Activated CD4-positive, alpha-beta memory T cell treated with anti-CD3 and anti-CD28 coated beads, Interleukin-2, amount 10 ng/mL, durations not matched to agents 7 days and 5 days (primary cell): Measurements from ENCODE around the gene TAF15. TPM values are rescaled to one million over a fixed set of nuclear protein-coding genes. Genes with fewer than 3 reads are reported as not detected.

Source experiments
- CTCF ChIA-PET: fragments of 350-600 bp; sonication (Branson Sonifier 250); formaldehyde crosslinking; loops from one replicate; lab custom pipeline; 2021; ENCODE audit warnings: antibody characterized with exemption, inconsistent platforms; lab: Charles Lee
- POLR2A ChIA-PET: fragments of 350-600 bp; sonication (Branson Sonifier 250); formaldehyde crosslinking; loops from one replicate; lab custom pipeline; 2021; ENCODE audit warnings: antibody characterized with exemption; lab: Charles Lee
- DNase-seq: peaks from one replicate; pipeline ENCODE4 v3.0.0-alpha.2; 2020
- H3K27ac Mint-ChIP-seq: one replicate; pipeline ENCODE4 v1.8.0; 2021; ENCODE audit warnings: mild to moderate bottlenecking, mixed read lengths
- H3K27me3 Mint-ChIP-seq: one replicate; pipeline ENCODE4 v1.8.0; 2021; ENCODE audit warnings: mixed read lengths
- H3K36me3 Mint-ChIP-seq: one replicate; pipeline ENCODE4 v1.8.0; 2021; ENCODE audit warnings: low read depth, mixed read lengths
- H3K4me1 Mint-ChIP-seq: one replicate; pipeline ENCODE4 v1.8.0; 2021; ENCODE audit warnings: mixed read lengths
- H3K4me3 Mint-ChIP-seq: one replicate; pipeline ENCODE4 v1.8.0; 2021; ENCODE audit warnings: mild to moderate bottlenecking, mixed read lengths
- H3K9me3 Mint-ChIP-seq: one replicate; pipeline ENCODE4 v1.8.0; 2021; ENCODE audit warnings: mixed read lengths
- total RNA-seq, 2 experiments: library from RNA; stranded (reverse); gene quantifications; one replicate each; pipeline ENCODE4 v1.2.3, GENCODE V29; 2021

Gene TAF15
- total RNA-seq, 2 experiments from 2014 or later: 244 to 252 TPM

DNA sequence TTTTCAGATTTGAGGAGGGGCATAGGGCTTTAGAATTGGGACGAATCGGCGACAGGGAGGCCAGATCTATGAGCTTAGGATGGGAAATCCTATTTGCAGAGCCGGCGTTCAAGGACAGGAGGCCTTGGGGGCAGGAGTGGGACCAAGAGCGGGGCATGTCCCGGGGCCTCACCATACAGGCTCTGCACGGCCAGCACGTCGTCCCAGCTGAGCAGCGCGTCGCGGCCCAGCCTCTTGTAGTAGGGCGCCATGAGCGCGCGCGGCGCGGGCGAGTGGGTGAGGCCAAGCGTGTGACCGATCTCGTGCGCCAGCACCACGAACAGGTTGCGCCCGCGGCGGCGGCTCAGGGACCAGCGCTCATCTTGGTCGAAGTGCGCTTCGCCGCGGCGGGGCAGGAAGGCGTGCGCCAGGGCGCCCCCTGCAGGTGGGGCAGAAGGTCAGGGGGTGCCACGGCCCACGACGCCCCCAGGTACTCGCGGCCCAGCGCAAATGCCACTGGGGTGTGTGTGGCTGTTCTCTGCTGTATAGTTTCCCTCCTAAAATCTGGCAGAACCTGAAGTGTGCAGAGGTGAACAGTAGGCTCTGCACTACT is 39.3 kb upstream of the TAF15 start:
- ChIA-PET CTCF (interaction anchor here (1.1 to 12.7 kb wide), 3 partner anchors 24 to 38 kb away, joined by 3 to 286 read pairs (median 3); partner anchors contain the start of gene TAF15), POLR2A (interaction anchor here (7.6 kb wide), 1 partner anchor 39 kb away, joined by 89 read pairs; the partner anchor contains the start of gene TAF15)
- H3K4me3 Mint-ChIP-seq: no peak overlapping the region
- peaks cover under 1% of the 10 kb centered on the region for H3K4me1 Mint-ChIP-seq
- no peaks in the 10 kb centered on the region for H3K9me3 Mint-ChIP-seq
- no peak for DNase-seq
- H3K27me3 Mint-ChIP-seq: peaks cover 11% of the 10 kb centered on the region
- H3K27ac Mint-ChIP-seq: no peak overlapping the region
- no peaks in the 10 kb centered on the region for H3K36me3 Mint-ChIP-seq

DNA sequence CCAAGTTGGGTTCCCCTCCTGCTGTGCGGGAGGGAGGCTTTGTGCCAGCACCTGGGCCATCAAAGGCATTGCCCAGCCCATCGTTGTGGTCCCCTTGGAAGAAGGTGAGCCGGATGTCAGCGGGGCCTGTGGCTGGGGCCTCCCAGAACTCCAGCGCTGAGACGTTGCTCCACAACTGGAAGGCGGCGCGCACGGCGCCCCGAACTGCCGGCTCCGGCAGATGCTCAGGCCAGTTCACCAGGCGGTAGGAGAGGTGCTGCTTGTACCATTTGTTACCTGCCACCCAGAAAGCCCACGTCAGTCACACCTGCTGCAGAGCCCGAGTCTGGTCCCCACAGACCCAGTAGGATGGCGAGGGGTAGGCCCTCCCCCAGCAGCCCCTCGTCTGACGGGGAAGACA is 36.2 kb upstream of the TAF15 start:
- Mint-ChIP-seq H3K36me3 (no peaks in the 10 kb centered on the region), H3K9me3 (no peaks in the 10 kb centered on the region), H3K4me1 (no peaks in the 10 kb centered on the region), H3K27ac (no peak overlapping the region), H3K4me3 (no peak overlapping the region), H3K27me3 (peaks cover 23% of the 10 kb centered on the region)
- ChIA-PET CTCF (interaction anchor here (1.5 kb wide), 1 partner anchor 8 kb away, joined by 7 read pairs; no protein-coding TSS in a partner anchor), POLR2A (no interaction called here)
- DNase-seq: no peak

DNA sequence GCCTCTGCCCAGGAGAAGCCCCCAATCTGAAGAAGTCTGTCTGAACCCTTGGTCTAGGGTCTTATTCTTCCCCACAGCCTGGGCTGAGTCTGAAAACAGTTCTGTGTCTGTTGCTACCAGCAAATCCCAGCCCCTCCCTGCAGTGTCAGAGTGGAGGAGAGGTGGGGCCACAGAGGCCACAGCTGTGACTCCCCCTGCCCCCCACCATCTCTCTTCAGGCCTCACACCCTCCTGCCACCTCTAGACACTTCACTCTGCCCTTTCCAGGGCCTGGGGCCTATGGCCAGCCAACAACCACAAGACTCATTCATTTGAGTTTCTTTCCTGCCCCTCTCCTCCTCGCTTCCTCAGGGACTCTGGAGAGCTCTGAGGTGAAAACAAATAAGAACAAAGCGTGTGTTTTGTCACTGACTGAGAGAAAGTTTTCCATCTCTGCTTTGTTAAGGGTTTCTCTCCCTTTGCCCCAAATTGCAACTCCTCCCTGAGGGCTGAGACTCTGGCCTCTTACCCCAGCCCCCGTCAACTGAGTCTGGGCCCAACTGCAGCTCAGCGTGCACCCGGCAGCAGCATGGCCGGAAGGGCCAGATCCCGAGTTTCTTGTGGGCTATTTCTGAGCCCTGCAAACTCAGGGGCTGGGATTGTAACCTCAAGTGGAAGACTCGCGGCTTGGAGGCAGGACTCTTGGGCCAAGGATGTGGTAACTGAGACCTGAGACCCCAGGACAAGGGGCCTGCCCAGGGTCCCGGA is 35.4 kb upstream of the TAF15 start:
- H3K27me3 Mint-ChIP-seq: peaks cover 29% of the 10 kb centered on the region
- H3K4me3 Mint-ChIP-seq: no peak overlapping the region
- H3K36me3 Mint-ChIP-seq: no peaks in the 10 kb centered on the region
- H3K9me3 Mint-ChIP-seq: no peaks in the 10 kb centered on the region
- ChIA-PET CTCF (interaction anchor here (1.5 kb wide), 1 partner anchor 9 kb away, joined by 7 read pairs; no protein-coding TSS in a partner anchor), POLR2A (interaction anchor here (1.1 kb wide), 1 partner anchor 35 kb away, joined by 3 read pairs; the partner anchor contains the start of gene TAF15)
- no peak for DNase-seq
- H3K4me1 Mint-ChIP-seq: no peaks in the 10 kb centered on the region
- no peak overlapping the region for H3K27ac Mint-ChIP-seq

DNA sequence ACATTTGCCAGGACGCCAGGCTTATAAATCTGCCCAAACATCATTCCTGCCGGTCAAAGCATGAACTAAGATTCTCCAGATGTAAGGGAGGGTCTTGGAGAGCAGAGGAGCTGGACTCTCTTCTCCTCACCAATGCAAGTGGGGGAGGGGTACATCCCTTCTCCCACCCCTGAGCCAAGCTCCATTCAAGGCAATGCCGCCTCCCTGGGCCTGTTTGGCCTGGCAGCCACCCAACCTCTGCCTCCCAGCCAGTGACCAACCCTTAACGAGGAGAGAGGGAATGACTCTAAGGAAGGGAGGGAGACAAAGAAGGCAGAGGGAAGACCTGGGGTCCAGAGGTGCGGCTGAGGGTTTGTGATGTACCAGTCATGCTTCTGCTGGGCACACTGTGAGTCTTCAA is 34.8 kb upstream of the TAF15 start:
- Mint-ChIP-seq H3K27ac (no peak overlapping the region), H3K4me1 (no peaks in the 10 kb centered on the region), H3K36me3 (no peaks in the 10 kb centered on the region), H3K9me3 (no peaks in the 10 kb centered on the region), H3K27me3 (peaks cover 31% of the 10 kb centered on the region), H3K4me3 (no peak overlapping the region)
- CTCF ChIA-PET: interaction anchor here (1.5 to 2.5 kb wide), 2 partner anchors 10 kb away, joined by 7 to 9 read pairs; no protein-coding TSS in a partner anchor
- POLR2A ChIA-PET: interaction anchor here (1.1 kb wide), 1 partner anchor 34 kb away, joined by 3 read pairs; the partner anchor contains the start of gene TAF15
- DNase-seq: no peak

DNA sequence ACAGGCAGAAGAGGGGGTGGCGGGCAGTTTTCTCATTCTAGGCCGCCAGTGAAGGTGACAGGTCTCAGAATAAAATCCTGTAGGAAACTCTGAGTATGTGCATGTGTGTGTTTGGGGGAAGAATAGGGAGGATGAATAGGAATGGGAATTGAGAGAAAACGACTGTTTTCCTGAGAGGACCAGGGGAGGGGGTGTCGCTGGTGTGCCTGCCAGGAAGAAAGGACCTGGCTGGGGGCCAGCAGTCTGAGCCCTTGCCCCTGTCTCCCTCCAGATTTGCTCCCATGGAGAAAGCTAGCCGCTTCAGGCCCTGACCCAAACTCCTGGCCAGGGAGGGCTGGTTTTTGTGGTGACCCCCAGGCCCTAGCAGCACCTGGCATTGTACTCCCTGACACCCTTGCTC is 34.2 kb upstream of the TAF15 start:
- no peaks in the 10 kb centered on the region for H3K4me1 Mint-ChIP-seq
- POLR2A ChIA-PET: no interaction called here
- H3K27me3 Mint-ChIP-seq: peaks cover 31% of the 10 kb centered on the region

DNA sequence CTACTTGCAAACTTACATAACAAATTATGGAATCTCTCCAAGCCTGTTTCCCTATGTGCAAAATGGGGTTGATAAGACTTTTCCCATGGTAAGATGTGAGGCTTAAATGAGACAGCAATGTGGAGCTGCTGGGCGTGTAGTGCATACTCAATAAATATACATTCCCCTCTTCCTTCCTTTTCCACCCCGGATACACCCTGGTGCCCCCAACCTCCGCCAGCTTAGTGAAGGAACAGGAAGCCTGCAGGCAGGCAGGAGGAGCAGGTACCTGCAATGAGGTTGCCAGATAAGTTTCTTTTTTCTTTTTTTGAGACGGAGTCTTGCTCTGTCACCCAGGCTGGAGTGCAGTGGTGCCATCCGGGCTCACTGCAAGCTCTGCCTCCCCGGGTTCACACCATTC is 33.7 kb upstream of the TAF15 start:
- no peak for DNase-seq
- Mint-ChIP-seq H3K9me3 (no peaks in the 10 kb centered on the region), H3K27me3 (peaks cover 31% of the 10 kb centered on the region), H3K27ac (no peak overlapping the region), H3K36me3 (no peaks in the 10 kb centered on the region), H3K4me3 (no peak overlapping the region), H3K4me1 (no peaks in the 10 kb centered on the region)
- ChIA-PET POLR2A (no interaction called here), CTCF (interaction anchor here (2.5 kb wide), 1 partner anchor 11 kb away, joined by 9 read pairs; no protein-coding TSS in a partner anchor)

More for the DNA sequence above, 34.2 kb upstream of the TAF15 start:
- H3K4me3 Mint-ChIP-seq: no peak overlapping the region
- no peak overlapping the region for H3K27ac Mint-ChIP-seq
- H3K36me3 Mint-ChIP-seq: no peaks in the 10 kb centered on the region
- CTCF ChIA-PET: interaction anchor here (2.5 kb wide), 1 partner anchor 11 kb away, joined by 9 read pairs; no protein-coding TSS in a partner anchor
- DNase-seq: no peak
- no peaks in the 10 kb centered on the region for H3K9me3 Mint-ChIP-seq

DNA sequence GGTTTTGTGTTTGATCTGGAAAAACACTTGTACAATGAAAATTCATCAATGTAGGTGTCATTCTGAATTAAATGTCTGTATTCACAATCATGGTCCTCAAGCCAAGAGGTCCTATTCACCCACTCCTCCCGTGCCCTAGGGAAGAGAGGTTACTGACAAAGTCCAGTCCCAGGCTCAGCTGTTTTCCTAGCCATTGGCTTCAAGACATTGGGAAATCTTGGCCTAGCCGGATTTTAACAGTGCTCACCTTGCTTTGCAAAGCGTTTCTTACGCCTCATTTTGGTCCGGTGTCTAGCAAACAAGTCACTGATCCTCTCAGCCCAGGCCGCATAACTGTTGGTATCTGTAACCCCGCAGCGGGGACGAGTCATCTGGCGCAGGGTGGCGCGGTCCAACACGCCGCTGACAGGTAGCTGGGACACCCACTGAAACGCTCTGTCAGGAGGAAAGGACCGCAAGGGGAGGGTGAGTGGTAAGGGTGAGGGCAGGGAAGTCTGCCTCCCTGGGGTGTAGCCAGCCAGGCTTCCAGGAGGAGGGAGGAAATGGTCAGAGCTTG is 30.6 kb upstream of the TAF15 start:
- ChIA-PET CTCF (no interaction called here), POLR2A (no interaction called here)
- Mint-ChIP-seq H3K36me3 (no peaks in the 10 kb centered on the region), H3K27me3 (peaks cover 34% of the 10 kb centered on the region), H3K9me3 (no peaks in the 10 kb centered on the region), H3K4me3 (no peak overlapping the region), H3K27ac (no peak overlapping the region), H3K4me1 (no peaks in the 10 kb centered on the region)
- no peak for DNase-seq

DNA sequence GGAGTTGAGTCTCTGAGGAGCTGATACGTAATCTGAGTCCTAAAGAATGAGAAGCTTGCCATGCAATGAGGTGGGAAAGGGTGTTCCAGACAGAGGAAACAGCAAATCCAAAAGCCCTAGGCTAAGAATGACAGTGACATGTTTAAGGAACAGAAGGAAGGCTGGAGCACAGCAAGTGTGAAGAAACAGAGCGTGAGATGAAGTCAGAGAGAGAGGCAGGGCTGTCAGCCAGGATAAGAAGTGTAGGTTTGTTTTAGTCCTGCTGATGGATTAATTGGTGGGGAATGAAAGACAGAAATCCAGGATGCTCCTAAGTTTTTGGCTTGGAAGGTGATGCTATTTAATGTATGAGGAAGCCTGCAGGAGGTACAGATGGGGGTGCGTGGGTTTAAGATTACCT is 28.3 kb upstream of the TAF15 start:
- H3K27ac Mint-ChIP-seq: no peak overlapping the region
- H3K4me3 Mint-ChIP-seq: no peak overlapping the region
- H3K9me3 Mint-ChIP-seq: no peaks in the 10 kb centered on the region
- H3K36me3 Mint-ChIP-seq: no peaks in the 10 kb centered on the region
- CTCF ChIA-PET: interaction anchor here (1.0 to 2.0 kb wide), 4 partner anchors 9 to 34 kb away, joined by 3 to 13 read pairs (median 5); partner anchors contain the start of gene TAF15
- no peaks in the 10 kb centered on the region for H3K4me1 Mint-ChIP-seq
- DNase-seq: no peak
- POLR2A ChIA-PET: no interaction called here
- peaks cover 31% of the 10 kb centered on the region for H3K27me3 Mint-ChIP-seq

DNA sequence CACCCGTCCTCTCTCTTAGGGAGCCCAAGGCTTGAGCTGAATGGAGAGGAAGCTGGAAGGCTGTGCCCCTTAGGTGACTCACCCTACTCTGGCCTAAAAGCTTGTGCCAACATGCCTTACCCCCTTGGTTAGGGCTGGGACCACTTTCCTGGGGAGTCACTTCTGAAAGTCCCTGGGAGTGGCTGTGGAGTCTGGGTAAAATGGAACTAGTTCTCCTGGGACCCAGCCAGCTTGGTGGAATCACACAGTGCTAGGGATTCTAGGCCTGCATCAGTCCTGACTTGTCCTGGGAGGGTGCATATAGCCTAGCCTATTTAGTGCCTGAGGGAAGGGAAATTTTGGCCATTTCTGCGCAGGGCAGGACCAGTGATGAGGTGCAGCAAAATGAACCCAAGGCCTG is 24.4 kb upstream of the TAF15 start:
- peaks cover 35% of the 10 kb centered on the region for H3K27me3 Mint-ChIP-seq
- POLR2A ChIA-PET: interaction anchor here (1.1 kb wide), 1 partner anchor 21 kb away, joined by 3 read pairs; no protein-coding TSS in a partner anchor
- CTCF ChIA-PET: interaction anchor here (1.8 kb wide), 1 partner anchor 21 kb away, joined by 8 read pairs; no protein-coding TSS in a partner anchor
- no peaks in the 10 kb centered on the region for H3K9me3 Mint-ChIP-seq
- H3K36me3 Mint-ChIP-seq: no peaks in the 10 kb centered on the region
- H3K4me1 Mint-ChIP-seq: no peaks in the 10 kb centered on the region
- H3K4me3 Mint-ChIP-seq: no peak overlapping the region
- no peak for DNase-seq
- no peak overlapping the region for H3K27ac Mint-ChIP-seq

DNA sequence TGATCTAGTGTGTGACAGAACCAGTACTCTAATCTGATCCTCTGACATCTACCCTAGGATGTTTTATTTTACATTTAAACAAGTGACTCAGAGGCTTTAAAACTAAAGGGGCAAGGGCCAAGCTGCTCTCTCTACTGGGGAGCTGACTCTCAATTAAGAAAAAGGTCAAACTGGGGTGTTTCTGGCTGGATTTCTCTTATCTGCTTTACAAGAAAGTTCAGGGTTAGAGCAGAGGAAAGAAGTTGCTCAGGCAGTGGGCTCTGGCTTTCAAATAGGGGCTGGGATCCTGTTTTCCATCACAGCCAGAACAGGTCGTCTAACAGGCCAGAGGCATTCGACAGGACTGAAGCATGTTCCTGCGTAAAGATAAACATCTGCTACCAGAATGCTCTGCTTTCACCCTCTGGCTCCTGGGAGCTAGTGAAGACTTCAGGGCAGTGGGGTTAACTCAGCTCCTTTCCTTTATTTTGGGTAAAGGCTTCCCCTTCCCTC is 22.3 kb upstream of the TAF15 start:
- H3K27ac Mint-ChIP-seq: no peak overlapping the region

DNA sequence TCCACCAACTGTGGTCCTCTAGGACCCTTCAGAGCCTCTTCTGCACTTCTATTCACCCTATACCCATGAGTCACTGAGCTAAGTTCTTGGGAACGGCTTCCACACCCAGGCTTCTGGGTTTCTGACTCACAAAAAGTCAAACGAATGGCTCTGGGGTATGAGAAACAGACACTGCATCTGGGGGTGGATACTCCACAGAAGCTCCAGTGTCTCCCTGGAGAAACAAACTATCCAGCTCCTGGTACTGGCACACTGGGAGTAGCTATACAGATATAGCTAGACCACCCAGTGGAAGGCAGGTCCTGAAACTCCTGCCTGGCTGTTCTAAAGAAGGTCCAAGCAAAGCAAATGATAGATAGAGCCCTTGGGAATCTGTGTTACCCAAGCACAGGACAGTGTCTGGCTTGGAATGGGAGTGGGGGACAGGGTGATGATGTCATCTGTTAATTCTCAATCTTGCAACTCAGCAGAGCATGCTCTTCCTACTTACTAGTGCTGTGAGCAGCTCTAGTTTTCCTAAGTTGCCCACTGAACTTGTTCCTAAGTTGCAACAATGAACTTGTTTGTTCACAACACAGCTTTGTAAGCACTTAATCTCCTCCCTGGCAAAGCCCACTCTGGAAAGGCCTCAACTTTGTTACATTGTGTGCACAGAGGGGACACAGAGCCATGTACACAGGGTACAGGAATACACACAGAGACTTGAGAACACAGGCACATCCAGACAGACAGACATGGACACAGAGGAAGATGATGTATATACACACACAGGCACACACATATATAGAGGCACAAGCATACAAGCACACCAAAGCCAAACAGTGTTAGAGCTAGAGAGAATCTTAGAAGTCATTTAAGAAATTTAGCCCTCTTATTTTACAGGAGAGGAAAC is 20.6 kb upstream of the TAF15 start:
- peaks cover 46% of the 10 kb centered on the region for H3K27me3 Mint-ChIP-seq
- no peaks in the 10 kb centered on the region for H3K9me3 Mint-ChIP-seq
- no peak overlapping the region for H3K27ac Mint-ChIP-seq
- DNase-seq: no peak
- CTCF ChIA-PET: interaction anchor here (1.2 to 2.0 kb wide), 3 partner anchors 19 to 25 kb away, joined by 3 to 10 read pairs (median 9); no protein-coding TSS in a partner anchor
- H3K4me3 Mint-ChIP-seq: no peak overlapping the region
- H3K36me3 Mint-ChIP-seq: no peaks in the 10 kb centered on the region
- no peaks in the 10 kb centered on the region for H3K4me1 Mint-ChIP-seq
- POLR2A ChIA-PET: interaction anchor here (0.6 kb wide), 1 partner anchor 73 kb away, joined by 4 read pairs; no protein-coding TSS in a partner anchor

More for the DNA sequence above, 22.3 kb upstream of the TAF15 start:
- Mint-ChIP-seq H3K9me3 (no peaks in the 10 kb centered on the region), H3K36me3 (no peaks in the 10 kb centered on the region), H3K4me3 (no peak overlapping the region), H3K27me3 (peaks cover 36% of the 10 kb centered on the region), H3K4me1 (no peaks in the 10 kb centered on the region)
- ChIA-PET CTCF (interaction anchor here (1.0 to 1.2 kb wide), 3 partner anchors 18 to 23 kb away, joined by 3 to 4 read pairs (median 3); no protein-coding TSS in a partner anchor), POLR2A (no interaction called here)
- DNase-seq: no peak

DNA sequence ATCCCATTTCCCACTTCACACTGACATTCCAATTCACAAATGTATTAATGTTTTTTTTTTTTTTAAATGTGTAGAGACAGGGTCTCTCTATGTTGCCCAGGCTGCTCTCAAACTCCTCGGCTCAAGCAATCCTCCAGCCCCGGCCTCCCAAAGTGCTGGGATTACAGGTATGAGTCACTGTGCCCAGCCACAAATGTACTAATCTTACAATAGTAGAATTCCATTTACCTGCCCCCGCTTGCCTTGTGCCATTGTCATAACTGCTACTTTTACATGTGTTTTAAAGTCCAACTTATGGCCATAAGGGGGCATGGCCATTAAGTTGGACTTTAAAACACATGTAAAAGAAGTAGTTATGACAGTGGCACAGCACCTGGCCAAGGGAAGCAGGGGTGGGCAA is 18.4 kb upstream of the TAF15 start:
- ChIA-PET POLR2A (no interaction called here), CTCF (interaction anchor here (2.4 kb wide), 1 partner anchor 27 kb away, joined by 15 read pairs; no protein-coding TSS in a partner anchor)
- H3K4me1 Mint-ChIP-seq: peaks cover 10% of the 10 kb centered on the region
- no peak for DNase-seq
- H3K36me3 Mint-ChIP-seq: no peaks in the 10 kb centered on the region
- H3K27ac Mint-ChIP-seq: no peak overlapping the region
- no peak overlapping the region for H3K4me3 Mint-ChIP-seq
- no peaks in the 10 kb centered on the region for H3K9me3 Mint-ChIP-seq
- H3K27me3 Mint-ChIP-seq: peaks cover 62% of the 10 kb centered on the region
